SK-N-SH treated with all-trans-retinoic acid at 6 μM for 48 hours (cell line): ENCODE measurements around the gene KRTAP5-6.

Source experiments
- ARNTL ChIP-seq: fragments of 450-650 bp; formaldehyde crosslinking; IDR thresholded peaks from 2 replicates; pipeline ENCODE4 v1.5.0; 2020; ENCODE audit warnings: low read depth, mild to moderate bottlenecking, moderate library complexity, borderline replicate concordance
- CREB5 ChIP-seq: fragments of 250-450 bp; sonication (Bioruptor Pico); IDR thresholded peaks from 2 replicates; pipeline ENCODE4 v1.5.1; 2020; ENCODE audit warnings: low read depth, mild to moderate bottlenecking, moderate library complexity
- CSDC2 ChIP-seq: fragments of 250-450 bp; sonication (Bioruptor Pico); IDR thresholded peaks from 2 replicates; pipeline ENCODE4 v1.5.0; 2020; ENCODE audit warnings: mild to moderate bottlenecking, moderate library complexity
- PPARA ChIP-seq: fragments of 250-450 bp; sonication (Bioruptor Pico); IDR thresholded peaks from 2 replicates; pipeline ENCODE4 v1.5.0; 2020; ENCODE audit warnings: mild to moderate bottlenecking, borderline replicate concordance
- RARB ChIP-seq: fragments of 250-450 bp; sonication (Bioruptor Pico); IDR thresholded peaks from 2 replicates; pipeline ENCODE4 v1.8.0; 2021; ENCODE audit warnings: mild to moderate bottlenecking, moderate library complexity
- TCF4 ChIP-seq: fragments of 250-450 bp; sonication (Bioruptor Pico); IDR thresholded peaks from 2 replicates; pipeline ENCODE4 v1.8.0; 2021; ENCODE audit warnings: mild to moderate bottlenecking, moderate library complexity, borderline replicate concordance
- ZFP3 ChIP-seq: fragments of 250-450 bp; sonication (Bioruptor Pico); IDR thresholded peaks from 2 replicates; pipeline ENCODE4 v1.5.0; 2020; ENCODE audit warnings: mild to moderate bottlenecking, moderate library complexity
- ZNF565 ChIP-seq: fragments of 450-650 bp; formaldehyde crosslinking; conservative IDR thresholded peaks from 2 replicates; pipeline ENCODE4 v1.5.0; 2020; ENCODE audit warnings: low read depth, mild to moderate bottlenecking, moderate library complexity
- ZNF8 ChIP-seq: fragments of 450-650 bp; formaldehyde crosslinking; IDR thresholded peaks from 2 replicates; pipeline ENCODE4 v1.5.0; 2020; ENCODE audit warnings: mild to moderate bottlenecking, moderate library complexity
- TF ChIP-seq, protein P1 (sequence below): fragments of 250-450 bp; sonication (Bioruptor Pico); IDR thresholded peaks from 2 replicates; pipeline ENCODE4 v1.8.0; 2020; ENCODE audit warnings: mild to moderate bottlenecking, moderate library complexity, borderline replicate concordance

DNA sequence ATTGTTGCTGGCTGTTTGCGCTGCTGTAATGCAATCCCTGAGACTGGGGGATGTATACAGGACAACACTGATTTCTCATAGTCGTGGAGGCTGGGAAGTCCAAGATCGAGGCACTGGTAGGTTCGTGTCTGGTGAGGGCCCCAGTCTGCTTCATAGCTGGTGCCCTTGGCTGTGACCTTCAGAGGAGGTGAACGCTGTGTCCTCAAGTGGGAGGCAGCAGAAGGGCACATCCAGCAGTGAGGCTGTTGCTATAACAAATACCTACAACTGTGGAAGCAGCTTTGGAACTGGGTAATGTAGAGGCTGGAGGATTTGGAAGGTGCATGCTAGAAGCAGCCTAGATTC lies 46.1 kb upstream of the KRTAP5-6 start:
- TF ChIP-seq, protein P1, sequence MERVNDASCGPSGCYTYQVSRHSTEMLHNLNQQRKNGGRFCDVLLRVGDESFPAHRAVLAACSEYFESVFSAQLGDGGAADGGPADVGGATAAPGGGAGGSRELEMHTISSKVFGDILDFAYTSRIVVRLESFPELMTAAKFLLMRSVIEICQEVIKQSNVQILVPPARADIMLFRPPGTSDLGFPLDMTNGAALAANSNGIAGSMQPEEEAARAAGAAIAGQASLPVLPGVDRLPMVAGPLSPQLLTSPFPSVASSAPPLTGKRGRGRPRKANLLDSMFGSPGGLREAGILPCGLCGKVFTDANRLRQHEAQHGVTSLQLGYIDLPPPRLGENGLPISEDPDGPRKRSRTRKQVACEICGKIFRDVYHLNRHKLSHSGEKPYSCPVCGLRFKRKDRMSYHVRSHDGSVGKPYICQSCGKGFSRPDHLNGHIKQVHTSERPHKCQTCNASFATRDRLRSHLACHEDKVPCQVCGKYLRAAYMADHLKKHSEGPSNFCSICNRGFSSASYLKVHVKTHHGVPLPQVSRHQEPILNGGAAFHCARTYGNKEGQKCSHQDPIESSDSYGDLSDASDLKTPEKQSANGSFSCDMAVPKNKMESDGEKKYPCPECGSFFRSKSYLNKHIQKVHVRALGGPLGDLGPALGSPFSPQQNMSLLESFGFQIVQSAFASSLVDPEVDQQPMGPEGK (CRISPR knock-in tag) = no peak
- TF ChIP-seq PPARA (CRISPR knock-in tag) = no peak
- TF ChIP-seq CREB5 = no peak
- no peak for TF ChIP-seq CSDC2 (CRISPR knock-in tag)
- no peak for TF ChIP-seq ZFP3 (CRISPR knock-in tag)
- no peak for TF ChIP-seq TCF4
- TF ChIP-seq ZNF565 (CRISPR knock-in tag) = no peak
- no peak for TF ChIP-seq RARB
- no peak for TF ChIP-seq ARNTL (CRISPR knock-in tag)
- no peak for TF ChIP-seq ZNF8 (CRISPR knock-in tag)
